Stimulated activated CD8-positive, alpha-beta memory T cell treated with anti-CD3 and anti-CD28 coated beads, Interleukin-4, amount 100 ng/mL, for 24 hours (primary cell): ENCODE measurements around the gene MYO1H.
"Not testable (repeated sequence)": the region's sequence is repeated elsewhere in the genome, so short reads cannot be mapped to it uniquely, and the experiment has no call there.

Source experiments
- DNase-seq: peaks from one replicate; pipeline ENCODE4 v3.0.0-alpha.2; 2020; ENCODE audit warnings: low read depth

Gene MYO1H

GRCh38 chr12:109346920-109347319, 780 bp upstream of the MYO1H start:
- DNase-seq: no peak

GRCh38 chr12:109352184-109352583, 4.5 kb downstream of the MYO1H start:
- no peak for DNase-seq

- no peak for DNase-seq
These were observed 8.9 kb downstream of the MYO1H start for GRCh38 chr12:109356577-109356976.

- no peak for DNase-seq
These were observed 9.3 kb downstream of the MYO1H start for GRCh38 chr12:109357032-109357431.

GRCh38 chr12:109358154-109358869, 10.6 kb downstream of the MYO1H start:
- no peak for DNase-seq

- no peak for DNase-seq
These were observed 11.5 kb downstream of the MYO1H start for GRCh38 chr12:109359131-109359690.

GRCh38 chr12:109369831-109370230, 22.1 kb downstream of the MYO1H start:
- no peak for DNase-seq

DNA sequence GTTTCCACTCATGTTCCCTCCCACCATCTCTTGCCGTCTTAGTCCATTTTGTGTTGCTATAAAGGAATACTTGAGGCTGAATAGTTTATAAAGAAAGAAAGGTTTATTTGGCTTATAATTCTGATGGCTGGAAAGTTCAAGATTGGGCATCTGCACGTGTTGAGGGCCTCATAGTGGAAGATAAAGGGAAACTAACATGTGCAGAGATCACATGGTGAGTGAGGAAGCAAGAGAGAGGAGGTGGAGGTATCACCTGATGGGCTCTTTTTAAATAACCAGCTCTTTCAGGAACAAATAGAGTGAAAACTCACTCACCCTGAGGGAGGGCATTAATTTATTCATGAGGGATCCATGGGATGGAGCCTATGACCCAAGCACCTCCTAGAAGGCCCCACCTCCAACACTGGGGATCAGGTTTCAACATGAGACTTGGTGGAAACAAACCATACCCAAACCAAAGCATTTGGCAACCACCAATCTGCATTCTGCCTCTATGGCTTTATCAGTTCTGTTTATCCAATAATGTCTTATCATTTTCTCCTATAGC, 29.5 kb downstream of the MYO1H start:
- no peak for DNase-seq

GRCh38 chr12:109378569-109378968, 30.9 kb downstream of the MYO1H start:
- no peak for DNase-seq

GRCh38 chr12:109382031-109382430, 34.3 kb downstream of the MYO1H start:
- DNase-seq: no peak

- no peak for DNase-seq
These were observed 35.5 kb downstream of the MYO1H start for GRCh38 chr12:109383240-109383639.

DNA sequence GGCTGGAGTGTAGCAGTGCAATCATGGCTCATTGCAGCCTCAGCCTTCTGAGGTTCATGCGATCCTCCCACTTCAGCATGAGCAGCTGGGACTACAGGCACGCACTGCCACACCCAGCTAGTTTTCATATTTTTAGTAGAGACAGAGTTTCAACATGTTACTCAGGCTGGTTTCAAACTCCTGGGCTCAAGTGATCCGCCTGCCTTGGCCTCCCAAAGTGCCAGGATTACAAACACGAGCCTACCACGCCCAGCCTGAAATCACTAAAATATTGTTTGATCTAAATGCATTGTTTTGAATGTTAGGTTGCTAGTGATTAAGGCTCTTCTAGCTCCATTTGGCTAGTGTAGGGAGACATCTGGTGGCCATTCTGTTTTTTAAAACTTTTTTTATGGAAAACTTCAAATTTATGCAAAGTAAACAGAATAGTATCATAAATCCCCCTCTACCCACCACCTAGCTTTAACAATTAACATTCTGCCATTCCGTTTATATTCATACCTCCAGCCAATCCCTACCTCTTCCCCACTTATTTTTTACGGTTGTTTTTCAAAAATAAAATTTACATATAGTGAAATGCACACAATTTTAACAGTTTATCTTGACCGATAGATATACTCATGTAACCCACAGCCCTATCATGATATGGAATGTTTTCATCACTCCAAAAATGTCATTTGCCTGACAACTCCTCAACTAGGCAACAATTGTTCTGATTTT, 37.8 kb downstream of the MYO1H start:
- no peak for DNase-seq

DNA sequence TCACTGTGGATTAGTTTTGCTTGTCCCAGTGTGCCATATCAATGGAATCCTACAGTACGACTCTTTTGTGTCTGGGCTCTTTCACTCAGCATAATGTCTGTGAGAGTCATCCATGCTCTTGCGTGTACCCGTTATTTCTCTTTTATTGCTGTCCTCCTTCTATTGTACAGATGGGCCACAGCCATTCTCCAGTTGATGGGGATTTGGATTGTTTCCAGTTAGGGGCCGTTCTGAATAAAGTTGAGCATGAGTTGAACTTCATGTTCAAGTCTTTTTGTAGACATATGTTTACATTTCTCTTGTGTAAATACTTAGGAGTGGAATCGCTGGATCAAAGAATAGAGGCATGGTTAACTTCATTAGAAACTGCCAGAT, 38.3 kb downstream of the MYO1H start:
- no peak for DNase-seq

DNA sequence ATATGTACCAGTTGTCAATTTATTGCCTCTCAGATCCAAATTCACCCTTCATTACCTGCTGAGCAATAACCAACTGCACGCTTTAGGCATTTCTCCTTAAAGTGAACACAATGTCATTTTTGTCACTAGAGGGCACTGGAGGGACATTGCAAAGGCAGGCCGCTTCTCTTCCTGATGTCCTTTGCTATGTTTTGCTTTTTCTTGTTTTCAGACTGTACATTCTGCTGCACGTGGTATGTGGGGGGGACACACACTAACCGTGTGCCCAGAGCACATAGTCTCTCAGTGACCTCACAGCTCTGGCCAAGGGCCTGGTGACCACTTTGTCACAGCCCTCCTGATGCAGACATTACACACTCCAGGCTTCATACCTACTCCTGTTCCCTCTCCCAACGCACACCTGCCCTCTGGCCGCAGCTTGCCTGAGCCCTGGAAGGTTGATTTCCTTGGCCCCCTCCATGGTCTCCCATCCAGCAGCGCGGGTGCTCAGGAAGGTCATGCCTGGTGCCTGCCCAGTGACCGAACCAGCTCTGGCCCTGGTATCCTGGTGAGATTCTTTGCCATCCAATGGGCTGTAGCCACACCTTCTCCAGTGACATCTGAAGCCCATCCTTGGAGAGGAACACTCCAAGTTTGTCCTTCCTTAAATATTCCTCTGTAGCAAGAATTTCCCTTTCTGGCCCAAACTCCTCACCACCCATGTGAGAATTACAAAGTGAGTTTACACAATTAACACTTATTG, 39.9 kb downstream of the MYO1H start:
- no peak for DNase-seq

GRCh38 chr12:109388167-109388563, 40.5 kb downstream of the MYO1H start:
- no peak for DNase-seq

GRCh38 chr12:109389146-109389545, 41.4 kb downstream of the MYO1H start:
- no peak for DNase-seq

DNA sequence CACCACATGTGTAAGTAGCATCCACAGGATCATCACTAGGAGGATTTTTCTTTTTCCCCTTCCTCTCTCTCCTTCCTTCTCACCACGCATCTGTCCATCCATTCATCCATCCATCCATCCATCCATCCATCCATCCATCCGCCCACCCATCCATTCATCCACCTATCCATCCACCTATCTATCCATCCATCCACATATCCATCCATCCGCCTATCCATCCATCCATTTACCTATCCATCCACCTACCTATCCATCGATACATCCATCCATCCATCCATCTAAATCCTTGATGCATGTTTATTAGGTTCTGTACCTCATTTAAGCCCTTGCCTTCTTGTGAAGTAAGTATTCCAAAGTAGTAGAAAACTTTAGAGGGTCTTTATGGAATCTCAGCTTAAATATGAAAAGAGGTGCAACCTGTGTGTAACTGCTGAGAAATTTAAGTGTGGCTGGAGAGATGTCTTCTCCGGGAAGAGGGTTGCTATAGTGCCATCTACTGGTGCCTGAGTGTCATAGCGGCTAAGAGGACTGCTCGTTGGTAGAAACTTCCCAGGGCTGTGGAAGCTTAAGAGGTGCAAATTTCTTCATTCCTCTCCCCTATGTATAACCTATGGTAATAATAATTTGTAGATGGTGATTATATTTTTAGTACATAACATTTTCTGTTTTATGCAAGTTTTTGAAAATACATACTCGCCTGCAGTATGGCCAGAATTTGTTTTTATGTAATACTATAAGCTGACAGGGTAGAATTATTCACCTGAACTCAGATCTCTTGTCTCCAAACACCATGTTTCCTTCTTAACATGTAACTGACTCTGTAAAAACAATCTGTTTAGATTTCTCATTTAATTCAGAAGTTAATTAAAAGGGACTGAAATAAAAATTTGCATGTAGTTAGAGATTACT, 46.0 kb downstream of the MYO1H start:
- no peak for DNase-seq

DNA sequence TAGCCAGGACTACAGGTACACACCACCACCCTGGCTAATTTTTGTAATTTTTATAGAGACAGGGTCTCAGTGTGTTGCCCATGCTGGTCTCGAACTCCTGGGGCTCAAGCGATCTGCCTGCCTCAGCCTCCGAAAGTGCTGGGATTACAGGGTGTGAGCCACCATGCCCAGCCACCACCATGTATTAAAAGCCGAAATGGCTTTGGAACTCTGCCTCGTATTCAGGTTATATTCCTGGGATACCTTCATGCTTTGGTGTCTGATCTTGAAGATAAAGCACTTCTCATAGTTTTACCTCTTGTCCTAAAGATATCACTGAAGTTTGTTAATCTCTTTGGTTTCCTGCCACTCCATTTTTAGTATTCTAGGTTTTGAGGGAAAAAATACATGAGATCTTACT, 47.2 kb downstream of the MYO1H start:
- no peak for DNase-seq

DNA sequence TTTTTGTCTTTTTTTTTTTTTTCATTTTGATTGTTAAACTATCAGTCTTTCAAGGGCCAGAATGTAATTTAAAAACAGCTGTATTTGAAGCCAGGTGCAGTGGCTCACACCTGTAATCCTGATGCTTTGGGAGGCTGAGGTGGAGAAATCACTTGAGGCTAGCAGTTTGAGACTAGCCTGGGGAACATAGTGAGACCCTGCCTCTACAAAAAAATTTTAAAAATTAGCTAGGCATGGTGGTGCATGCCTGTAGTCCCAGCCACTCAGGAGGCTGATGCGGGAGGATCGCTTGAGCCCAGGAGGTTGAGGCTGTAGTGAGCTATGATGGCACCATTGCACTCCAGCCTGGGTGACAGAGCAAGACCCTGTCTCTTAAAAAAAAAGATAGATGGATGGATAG, 57.1 kb downstream of the MYO1H start:
- DNase-seq: not testable (repeated sequence)

- DNase-seq: not testable (repeated sequence)
These were observed 58.4 kb downstream of the MYO1H start for GRCh38 chr12:109406147-109406546.

DNA sequence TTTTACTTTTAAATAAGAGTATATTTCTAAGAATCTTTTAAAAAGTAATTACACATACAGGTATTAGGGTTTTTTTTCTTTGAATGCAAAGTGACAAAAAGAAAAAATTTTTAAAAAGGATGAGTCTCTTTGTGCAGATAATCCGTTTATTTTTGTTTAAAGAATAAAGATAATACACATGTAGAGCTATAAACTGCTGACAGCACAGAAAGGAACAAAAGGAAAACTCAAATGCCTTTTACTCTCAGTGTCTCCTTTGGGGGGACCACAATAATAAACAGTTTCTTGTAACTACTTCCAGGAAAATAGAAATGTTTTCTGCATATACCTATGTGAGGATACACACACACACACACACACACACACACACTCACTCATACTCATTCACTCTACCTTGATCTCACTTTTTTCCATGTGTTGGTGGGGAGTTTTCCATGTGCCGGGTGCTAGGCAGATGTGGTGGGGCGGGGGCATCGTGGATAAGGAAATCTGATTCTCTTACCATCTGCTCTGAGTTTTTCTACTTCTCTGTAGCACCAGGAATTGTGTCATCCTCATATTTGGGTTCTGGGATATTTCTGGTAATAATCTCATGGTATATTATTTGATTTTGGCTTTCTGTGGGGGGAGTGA, 71.3 kb downstream of the MYO1H start:
- no peak for DNase-seq
